ENCODE data around the gene TGFB1I1.

GRCh38 chr16:31488468-31489297 lies 16.7 kb downstream of the TGFB1I1 start:
- TF ChIP-seq POLR2A (IDR thresholded peaks at IDR 0.05; ENCODE audit: low read depth, low read length): no peak
- no peak for TF ChIP-seq POLR2AphosphoS5 (IDR thresholded peaks at IDR 0.05; ENCODE audit: low read depth, low read length)
- TF ChIP-seq TAF1 (IDR thresholded peaks at IDR 0.05; ENCODE audit: borderline replicate concordance, low read depth, low read length): no peak
